Activated CD8-positive, alpha-beta T cell treated with anti-CD3 and anti-CD28 coated beads, Interleukin-2, amount 10 ng/mL, durations not matched to agents 7 days and 5 days (primary cell): ENCODE measurements around the gene CERS6. TPM values are rescaled to one million over a fixed set of nuclear protein-coding genes. Genes with fewer than 3 reads are reported as not detected.
"Not testable (repeated sequence)": the region's sequence is repeated elsewhere in the genome, so short reads cannot be mapped to it uniquely, and the experiment has no call there.

Experiments used
- ATAC-seq: fragments of 150-1000 bp; cut with Tn5 transposase; one replicate; pipeline ENCODE4 v1.10.0; 2021; ENCODE audit warnings: moderate library complexity
- CTCF ChIA-PET: fragments of 350-600 bp; sonication (Branson Sonifier 250); formaldehyde crosslinking; loops from one replicate; lab custom pipeline; 2021; ENCODE audit warnings: antibody characterized with exemption; lab: Charles Lee
- POLR2A ChIA-PET: fragments of 350-600 bp; sonication (Branson Sonifier 250); formaldehyde crosslinking; loops from one replicate; lab custom pipeline; 2021; ENCODE audit warnings: antibody characterized with exemption; lab: Charles Lee
- DNase-seq: peaks from one replicate; pipeline ENCODE4 v3.0.0-alpha.2; 2020
- H3K27ac Mint-ChIP-seq: one replicate; pipeline ENCODE4 v1.8.0; 2021; ENCODE audit warnings: mild to moderate bottlenecking, mixed read lengths
- H3K27me3 Mint-ChIP-seq: one replicate; pipeline ENCODE4 v1.8.0; 2021; ENCODE audit warnings: low read depth, mixed read lengths
- H3K36me3 Mint-ChIP-seq: one replicate; pipeline ENCODE4 v1.8.0; 2021; ENCODE audit warnings: low read depth, mixed read lengths
- H3K4me1 Mint-ChIP-seq: one replicate; pipeline ENCODE4 v1.8.0; 2021; ENCODE audit warnings: low read depth, mixed read lengths
- H3K4me3 Mint-ChIP-seq: one replicate; pipeline ENCODE4 v1.8.0; 2021; ENCODE audit warnings: mild to moderate bottlenecking, mixed read lengths
- H3K9me3 Mint-ChIP-seq: one replicate; pipeline ENCODE4 v1.8.0; 2022; ENCODE audit warnings: mixed read lengths; ENCODE audit not compliant: insufficient read depth
- total RNA-seq, 2 experiments: library from RNA; stranded (reverse); gene quantifications; one replicate each; pipeline ENCODE4 v1.2.3, GENCODE V29; 2021

Gene CERS6
- total RNA-seq, 2 experiments from 2014 or later = 13.1 to 14.5 TPM

- peak; percentile 59 for DNase-seq
- Mint-ChIP-seq H3K27ac (peak overlapping the region; percentile 80), H3K4me1 (peaks cover 40% of the 10 kb centered on the region), H3K27me3 (no peaks in the 10 kb centered on the region), H3K4me3 (peak overlapping the region; percentile 72), H3K36me3 (peaks cover 31% of the 10 kb centered on the region), H3K9me3 (peaks cover 11% of the 10 kb centered on the region)
- ChIA-PET POLR2A (interaction anchor here (0.6 to 1.0 kb wide), 9 partner anchors 10 to 146 kb away, joined by 3 to 5 read pairs (median 3); partner anchors contain the start of gene CERS6), CTCF (interaction anchor here (0.7 to 2.8 kb wide), 16 partner anchors 10 to 269 kb away, joined by 3 to 13 read pairs (median 4); no protein-coding TSS in a partner anchor)
- peak; percentile 87 for ATAC-seq
These were observed 34.2 kb downstream of the CERS6 start for GRCh38 chr2:168490015-168490874.

- peak overlapping the region; percentile 72 for H3K4me3 Mint-ChIP-seq
- H3K9me3 Mint-ChIP-seq = peaks cover 10% of the 10 kb centered on the region
- ATAC-seq (peak; percentile 41), DNase-seq (peak; percentile 28)
- peaks cover 48% of the 10 kb centered on the region for H3K4me1 Mint-ChIP-seq
- H3K27ac Mint-ChIP-seq = peak overlapping the region; percentile 80
- CTCF ChIA-PET = interaction anchor here (0.7 to 2.8 kb wide), 9 partner anchors 9 to 144 kb away, joined by 3 to 13 read pairs (median 3); no protein-coding TSS in a partner anchor
- peaks cover 34% of the 10 kb centered on the region for H3K36me3 Mint-ChIP-seq
- POLR2A ChIA-PET = interaction anchor here (0.6 to 1.0 kb wide), 6 partner anchors 15 to 147 kb away, joined by 3 to 5 read pairs (median 3); partner anchors contain the start of gene CERS6
- H3K27me3 Mint-ChIP-seq = no peaks in the 10 kb centered on the region
These were observed 35.0 kb downstream of the CERS6 start for GRCh38 chr2:168490946-168491605.

- H3K9me3 Mint-ChIP-seq, H3K27me3 Mint-ChIP-seq, ATAC-seq, DNase-seq, POLR2A ChIA-PET, H3K4me3 Mint-ChIP-seq: not testable (repeated sequence)
- peaks cover 49% of the 10 kb centered on the region for H3K4me1 Mint-ChIP-seq
- H3K36me3 Mint-ChIP-seq = peaks cover 31% of the 10 kb centered on the region
- H3K27ac Mint-ChIP-seq = peak overlapping the region; percentile 77
- CTCF ChIA-PET = interaction anchor here (1.0 kb wide), 1 partner anchor 9 kb away, joined by 3 read pairs; no protein-coding TSS in a partner anchor
These were observed 35.7 kb downstream of the CERS6 start for GRCh38 chr2:168491728-168492127.

GRCh38 chr2:168493219-168493618 is 37.1 kb downstream of the CERS6 start:
- H3K4me3 Mint-ChIP-seq, POLR2A ChIA-PET, ATAC-seq, CTCF ChIA-PET, H3K27me3 Mint-ChIP-seq, DNase-seq, H3K27ac Mint-ChIP-seq, H3K9me3 Mint-ChIP-seq: not testable (repeated sequence)
- Mint-ChIP-seq H3K4me1 (peaks cover 49% of the 10 kb centered on the region), H3K36me3 (peaks cover 37% of the 10 kb centered on the region)

- CTCF ChIA-PET = interaction anchor here (0.6 to 1.6 kb wide), 3 partner anchors 34 to 148 kb away, joined by 3 to 4 read pairs (median 3); no protein-coding TSS in a partner anchor
These were observed 38.2 kb downstream of the CERS6 start for GRCh38 chr2:168494190-168494711.

GRCh38 chr2:168495524-168495923 is 39.5 kb downstream of the CERS6 start:
- peaks cover 3% of the 10 kb centered on the region for H3K9me3 Mint-ChIP-seq
- ChIA-PET POLR2A (interaction anchor here (0.6 kb wide), 1 partner anchor 1682 kb away, joined by 3 read pairs; no protein-coding TSS in a partner anchor), CTCF (interaction anchor here (1.0 to 1.6 kb wide), 2 partner anchors 35 to 149 kb away, joined by 4 read pairs; no protein-coding TSS in a partner anchor)
- peaks cover 36% of the 10 kb centered on the region for H3K4me1 Mint-ChIP-seq
- no peak overlapping the region for H3K4me3 Mint-ChIP-seq
- H3K27ac Mint-ChIP-seq = no peak overlapping the region
- H3K36me3 Mint-ChIP-seq = peaks cover 41% of the 10 kb centered on the region
- DNase-seq (no peak), ATAC-seq (no peak)
- no peaks in the 10 kb centered on the region for H3K27me3 Mint-ChIP-seq

More at GRCh38 chr2:168494190-168494711, 38.2 kb downstream of the CERS6 start:
- H3K27me3 Mint-ChIP-seq = no peaks in the 10 kb centered on the region
- H3K27ac Mint-ChIP-seq = no peak overlapping the region
- no peak overlapping the region for H3K4me3 Mint-ChIP-seq
- POLR2A ChIA-PET = interaction anchor here (0.6 kb wide), 1 partner anchor 214 kb away, joined by 3 read pairs; no protein-coding TSS in a partner anchor
- H3K9me3 Mint-ChIP-seq = peaks cover 3% of the 10 kb centered on the region
- H3K36me3 Mint-ChIP-seq = peaks cover 41% of the 10 kb centered on the region
- ATAC-seq (no peak), DNase-seq (no peak)
- peaks cover 47% of the 10 kb centered on the region for H3K4me1 Mint-ChIP-seq

- POLR2A ChIA-PET = no interaction called here
- H3K4me1 Mint-ChIP-seq = peaks cover 24% of the 10 kb centered on the region
- H3K4me3 Mint-ChIP-seq = no peak overlapping the region
- H3K27ac Mint-ChIP-seq = no peak overlapping the region
- no peak for ATAC-seq
- H3K36me3 Mint-ChIP-seq = peaks cover 48% of the 10 kb centered on the region
- H3K27me3 Mint-ChIP-seq = no peaks in the 10 kb centered on the region
- no peak for DNase-seq
- peaks cover 3% of the 10 kb centered on the region for H3K9me3 Mint-ChIP-seq
- CTCF ChIA-PET = no interaction called here
These were observed 40.8 kb downstream of the CERS6 start for GRCh38 chr2:168496906-168497305.

- Mint-ChIP-seq H3K36me3 (peaks cover 43% of the 10 kb centered on the region), H3K4me3 (no peak overlapping the region), H3K4me1 (peaks cover 14% of the 10 kb centered on the region), H3K9me3 (peaks cover 3% of the 10 kb centered on the region), H3K27ac (no peak overlapping the region), H3K27me3 (no peaks in the 10 kb centered on the region)
- ChIA-PET CTCF (no interaction called here), POLR2A (no interaction called here)
- no peak for ATAC-seq
- no peak for DNase-seq
These were observed 43.4 kb downstream of the CERS6 start for GRCh38 chr2:168499500-168499899.

GRCh38 chr2:168500516-168500915 is 44.4 kb downstream of the CERS6 start:
- peaks cover 3% of the 10 kb centered on the region for H3K9me3 Mint-ChIP-seq
- ChIA-PET CTCF (no interaction called here), POLR2A (no interaction called here)
- no peaks in the 10 kb centered on the region for H3K27me3 Mint-ChIP-seq
- peaks cover 6% of the 10 kb centered on the region for H3K4me1 Mint-ChIP-seq
- no peak overlapping the region for H3K27ac Mint-ChIP-seq
- DNase-seq = no peak
- H3K36me3 Mint-ChIP-seq = peaks cover 34% of the 10 kb centered on the region
- no peak overlapping the region for H3K4me3 Mint-ChIP-seq
- ATAC-seq = no peak

GRCh38 chr2:168501466-168502065 is 45.5 kb downstream of the CERS6 start:
- ChIA-PET CTCF (interaction anchor here (0.9 kb wide), 1 partner anchor 11 kb away, joined by 3 read pairs; no protein-coding TSS in a partner anchor), POLR2A (no interaction called here)
- ATAC-seq = no peak
- peaks cover 29% of the 10 kb centered on the region for H3K36me3 Mint-ChIP-seq
- no peak overlapping the region for H3K4me3 Mint-ChIP-seq
- DNase-seq = no peak
- no peaks in the 10 kb centered on the region for H3K4me1 Mint-ChIP-seq
- no peaks in the 10 kb centered on the region for H3K27me3 Mint-ChIP-seq
- peaks cover 3% of the 10 kb centered on the region for H3K9me3 Mint-ChIP-seq
- H3K27ac Mint-ChIP-seq = no peak overlapping the region

GRCh38 chr2:168502852-168503251 is 46.8 kb downstream of the CERS6 start:
- H3K4me1 Mint-ChIP-seq, CTCF ChIA-PET, DNase-seq, H3K27me3 Mint-ChIP-seq, POLR2A ChIA-PET, H3K4me3 Mint-ChIP-seq, H3K9me3 Mint-ChIP-seq, ATAC-seq, H3K27ac Mint-ChIP-seq: not testable (repeated sequence)
- peaks cover 23% of the 10 kb centered on the region for H3K36me3 Mint-ChIP-seq
